Mesangial cell (primary cell): ENCODE measurements around the gene E2F4. TPM values are rescaled to one million over a fixed set of nuclear protein-coding genes. Genes with fewer than 3 reads are reported as not detected.

Experiments used
- total RNA-seq: library from RNA; depleted of rRNA; stranded (reverse); fragments of >200 nt; gene quantifications from 2 replicates; pipeline ENCODE4 v1.2.3, GENCODE V29; 2015

The E2F4 gene, protein sequence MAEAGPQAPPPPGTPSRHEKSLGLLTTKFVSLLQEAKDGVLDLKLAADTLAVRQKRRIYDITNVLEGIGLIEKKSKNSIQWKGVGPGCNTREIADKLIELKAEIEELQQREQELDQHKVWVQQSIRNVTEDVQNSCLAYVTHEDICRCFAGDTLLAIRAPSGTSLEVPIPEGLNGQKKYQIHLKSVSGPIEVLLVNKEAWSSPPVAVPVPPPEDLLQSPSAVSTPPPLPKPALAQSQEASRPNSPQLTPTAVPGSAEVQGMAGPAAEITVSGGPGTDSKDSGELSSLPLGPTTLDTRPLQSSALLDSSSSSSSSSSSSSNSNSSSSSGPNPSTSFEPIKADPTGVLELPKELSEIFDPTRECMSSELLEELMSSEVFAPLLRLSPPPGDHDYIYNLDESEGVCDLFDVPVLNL
- total RNA-seq: 75.2 and 102 TPM in 2 replicates

DNA sequence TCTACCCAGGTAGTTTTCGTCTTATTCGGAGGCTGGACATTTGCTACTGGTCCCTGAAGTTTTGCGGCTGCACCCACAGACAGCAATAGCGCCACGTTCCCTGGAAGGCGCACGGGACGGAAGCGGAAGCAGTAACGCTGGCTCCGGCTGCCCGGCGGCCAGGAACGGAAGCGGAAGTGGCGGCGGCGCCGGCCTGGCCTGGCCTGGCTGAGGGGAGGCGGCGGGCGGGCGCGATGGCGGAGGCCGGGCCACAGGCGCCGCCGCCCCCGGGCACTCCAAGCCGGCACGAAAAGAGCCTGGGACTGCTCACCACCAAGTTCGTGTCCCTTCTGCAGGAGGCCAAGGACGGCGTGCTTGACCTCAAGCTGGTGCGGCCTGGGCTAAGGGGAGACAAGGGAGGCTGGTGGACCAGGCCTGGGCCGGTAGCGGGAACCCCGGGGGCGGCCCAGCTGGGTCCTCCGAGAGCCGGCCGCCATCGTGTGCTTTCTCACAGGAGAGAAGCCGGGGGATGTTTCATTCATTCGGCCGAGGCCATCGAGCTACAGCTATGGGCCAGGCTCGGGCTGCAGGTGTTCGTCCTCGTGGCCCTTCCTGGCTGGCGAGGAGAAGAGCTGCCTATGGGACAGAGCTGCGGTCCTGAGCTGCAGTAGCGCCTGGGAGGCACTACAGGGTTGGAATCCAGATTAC, at the start of gene E2F4:
TSS of gene E2F4 (plus strand) at position 161 of the 687 bp plus-strand sequence. CDS start at position 234, 73 bp downstream.

DNA sequence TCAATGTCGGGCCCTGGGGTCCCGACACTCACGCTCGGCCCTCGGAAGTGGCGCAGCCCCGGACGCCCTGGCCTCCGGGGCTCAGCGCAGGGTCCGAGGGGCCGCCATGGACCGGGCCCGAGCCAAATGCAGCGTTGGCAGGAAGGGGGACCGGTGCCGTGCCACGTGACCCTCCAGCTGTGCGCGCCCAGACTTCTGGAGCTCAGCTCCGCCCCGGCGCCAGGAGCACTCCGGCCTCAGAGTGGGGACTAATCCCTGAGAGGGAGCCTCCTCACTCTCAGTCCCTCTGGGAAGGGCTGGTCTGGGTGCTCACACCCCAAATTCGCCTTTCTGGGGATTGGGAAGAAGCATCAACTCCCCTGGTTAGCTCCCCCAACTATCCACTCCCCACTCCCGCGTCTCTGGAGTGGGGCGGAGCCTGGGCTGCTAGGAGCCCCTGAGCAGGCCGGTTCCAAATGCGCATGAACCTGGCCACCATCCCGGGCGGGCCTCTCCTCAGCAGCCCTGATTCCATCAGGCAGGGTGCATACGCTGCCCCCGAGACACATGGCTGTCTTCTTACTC, 41.0 kb upstream of the E2F4 start, which contains the start of gene B3GNT9:
TSS of gene B3GNT9 (minus strand) at position 166 of the 564 bp plus-strand sequence. CDS start 513 bp downstream, outside the sequence.

DNA sequence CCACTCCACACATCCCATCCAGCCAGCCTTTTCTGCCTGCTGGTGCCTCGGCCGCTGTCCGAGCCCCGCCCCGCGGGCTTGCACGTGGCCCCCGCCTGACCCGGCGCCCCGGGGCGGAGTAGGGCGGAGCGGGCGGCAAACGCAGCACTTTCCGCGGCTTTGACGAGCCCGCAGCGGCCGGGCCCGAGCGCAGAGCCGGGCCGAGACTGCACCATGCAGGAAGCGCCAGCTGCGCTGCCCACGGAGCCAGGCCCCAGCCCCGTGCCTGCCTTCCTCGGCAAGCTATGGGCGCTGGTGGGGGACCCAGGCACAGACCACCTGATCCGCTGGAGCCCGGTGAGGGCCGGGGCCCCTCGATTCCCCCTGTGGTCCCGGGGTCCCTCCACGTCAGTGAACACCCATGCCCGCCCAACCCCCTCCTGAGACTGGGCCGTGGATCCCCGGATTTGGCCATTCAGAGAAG, 27.3 kb upstream of the E2F4 start, which contains the start of gene HSF4:
TSS of gene HSF4 (plus strand) at position 147 of the 463 bp plus-strand sequence. CDS start at position 214, 67 bp downstream.

DNA sequence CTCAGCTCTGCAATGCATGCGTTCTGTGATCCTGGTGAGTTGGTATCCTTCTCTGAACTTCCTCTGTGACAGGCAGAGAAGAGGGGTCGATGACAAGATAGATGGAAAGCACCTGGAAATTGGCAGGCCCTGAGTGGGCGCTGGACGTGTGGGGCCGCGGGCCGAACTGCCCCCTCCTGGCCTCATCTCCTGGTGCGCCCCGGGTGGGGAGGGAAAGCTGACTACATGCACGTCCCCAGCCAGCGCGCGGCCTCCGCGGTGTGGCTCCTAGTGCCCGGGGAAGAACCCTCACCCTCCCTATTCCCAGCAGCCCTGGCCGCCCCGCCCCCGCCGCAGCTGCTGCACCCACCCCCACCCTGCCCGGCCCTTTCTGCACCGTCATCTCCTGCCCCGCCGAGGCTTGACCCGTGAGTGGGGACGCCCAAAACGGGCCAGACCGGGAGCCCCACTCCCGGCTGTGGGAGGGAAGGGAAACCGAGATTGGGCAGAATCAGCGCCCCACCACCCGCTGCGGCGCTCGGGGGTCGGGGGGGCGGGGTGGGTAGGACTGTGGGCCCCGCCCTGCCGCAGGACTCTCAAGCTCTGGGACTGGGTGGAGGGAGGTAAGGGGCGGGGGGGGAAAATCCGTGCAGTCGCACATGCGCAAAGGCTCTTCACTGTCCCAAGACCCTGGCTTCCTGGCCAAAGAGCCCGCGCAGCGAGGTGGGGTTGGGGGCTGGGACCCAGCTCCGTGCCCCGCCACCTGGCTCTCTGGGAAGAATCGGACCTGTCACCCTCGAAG, 21.6 kb upstream of the E2F4 start, which contains the start of gene NOL3:
TSS of gene NOL3 (plus strand) at position 371 of the 781 bp plus-strand sequence.

DNA sequence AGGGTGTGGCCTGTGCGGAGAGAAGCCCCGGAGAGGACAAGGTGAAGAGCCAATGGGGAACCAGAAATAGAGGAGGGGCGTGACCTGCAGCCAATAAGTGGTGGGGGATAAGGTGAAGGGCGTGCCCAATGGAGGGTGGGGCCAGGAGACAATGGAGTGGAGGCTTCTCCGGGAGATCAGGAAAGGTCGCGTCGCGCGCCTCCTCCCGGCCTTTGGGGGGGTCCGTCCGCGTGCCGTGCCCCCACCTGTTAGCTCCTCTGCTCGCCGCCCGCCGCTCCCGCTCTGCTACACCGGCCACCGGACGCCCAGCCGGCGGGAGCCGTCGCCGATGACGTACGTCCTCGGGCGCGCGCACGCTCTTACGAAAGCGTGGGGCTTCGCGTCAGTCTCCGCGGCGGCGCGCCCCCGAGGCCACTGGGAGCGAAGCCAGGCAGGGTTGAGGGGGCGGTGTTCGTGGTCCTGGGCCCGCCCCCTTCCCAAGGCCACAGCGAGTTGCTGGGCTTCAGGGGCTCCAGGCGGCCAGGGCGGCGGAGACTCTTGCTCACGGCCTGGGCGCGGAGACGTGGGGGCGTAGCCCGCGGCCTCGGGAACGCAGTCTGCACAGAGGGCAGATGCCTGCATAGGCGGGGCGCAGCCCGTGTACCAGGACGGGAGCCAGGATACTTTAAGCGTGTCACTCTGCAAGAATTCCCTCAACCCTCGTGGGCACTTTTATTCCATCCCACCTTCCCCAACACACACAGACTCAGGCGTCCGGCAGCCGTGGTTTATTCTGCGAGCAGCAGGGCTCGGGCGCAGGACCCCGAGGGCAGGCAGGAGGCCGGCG, 8.1 kb upstream of the E2F4 start, which contains the start of gene MATCAP1:
TSS of gene MATCAP1 (minus strand) at position 337 of the 826 bp plus-strand sequence. CDS start 3,353 bp downstream, outside the sequence.

DNA sequence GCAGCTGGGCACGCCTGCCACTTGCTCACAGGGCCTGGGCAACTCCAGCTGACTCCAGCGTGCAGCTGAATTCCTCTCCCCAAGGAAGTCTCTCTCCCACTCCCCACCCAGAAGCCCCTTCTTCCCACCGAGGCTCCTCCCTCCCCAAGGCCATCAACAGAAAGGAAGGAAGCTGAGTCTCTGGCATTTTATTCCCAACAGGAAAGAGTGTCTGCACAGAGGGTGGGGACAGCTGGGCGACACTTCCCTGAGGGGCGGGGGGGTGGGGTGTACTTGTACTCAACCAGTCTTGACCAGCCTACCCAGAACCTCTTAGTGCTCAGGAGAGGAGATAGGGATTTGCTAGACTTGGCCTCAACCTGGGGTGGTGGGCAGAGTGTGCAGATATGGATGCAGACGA, 1.9 kb upstream of the E2F4 start, which contains the start of gene EXOC3L1:
TSS of gene EXOC3L1 (minus strand) at position 96 of the 400 bp plus-strand sequence. CDS start 460 bp downstream, outside the sequence.

DNA sequence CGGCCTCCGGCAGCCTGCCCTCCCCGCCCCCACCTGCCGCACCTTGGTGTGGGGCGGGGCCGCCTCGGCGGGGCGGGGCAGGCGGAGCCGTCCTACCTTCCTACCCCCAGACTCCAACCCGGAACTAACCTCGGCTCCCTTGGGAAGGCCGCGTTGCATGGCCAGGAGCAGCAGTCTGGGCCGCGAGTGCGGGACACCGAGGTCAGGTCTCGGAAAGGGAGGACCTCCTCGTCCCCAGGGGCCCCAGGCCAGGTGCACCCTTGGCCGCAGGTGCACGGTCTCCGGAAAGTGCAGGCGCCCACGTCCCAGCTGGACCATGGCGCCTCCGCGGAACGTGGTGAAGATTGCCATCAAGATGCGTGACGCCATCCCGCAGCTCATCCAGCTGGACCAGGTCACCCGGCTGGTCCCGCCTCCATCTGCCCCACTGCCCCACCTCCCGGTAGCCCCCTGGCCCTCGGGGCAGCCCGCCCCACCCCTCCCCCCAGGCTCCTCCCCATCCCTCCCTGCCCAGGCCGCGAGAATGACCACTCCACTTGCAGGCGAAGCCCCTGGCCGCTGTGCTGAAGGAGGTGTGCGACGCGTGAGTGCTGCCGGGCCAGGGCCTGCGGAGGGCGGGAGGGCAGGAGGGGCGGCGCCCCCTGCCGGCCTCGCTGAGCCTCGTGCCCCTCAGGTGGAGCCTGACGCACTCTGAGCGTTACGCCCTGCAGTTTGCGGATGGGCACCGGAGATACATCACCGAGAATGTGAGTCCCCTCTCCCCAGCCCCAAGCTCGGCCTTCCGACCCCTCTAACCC, 7.3 kb downstream of the E2F4 start, which contains the start of gene ELMO3:
TSS of gene ELMO3 (plus strand) at position 121 of the 797 bp plus-strand sequence. CDS start at position 317, 196 bp downstream.

DNA sequence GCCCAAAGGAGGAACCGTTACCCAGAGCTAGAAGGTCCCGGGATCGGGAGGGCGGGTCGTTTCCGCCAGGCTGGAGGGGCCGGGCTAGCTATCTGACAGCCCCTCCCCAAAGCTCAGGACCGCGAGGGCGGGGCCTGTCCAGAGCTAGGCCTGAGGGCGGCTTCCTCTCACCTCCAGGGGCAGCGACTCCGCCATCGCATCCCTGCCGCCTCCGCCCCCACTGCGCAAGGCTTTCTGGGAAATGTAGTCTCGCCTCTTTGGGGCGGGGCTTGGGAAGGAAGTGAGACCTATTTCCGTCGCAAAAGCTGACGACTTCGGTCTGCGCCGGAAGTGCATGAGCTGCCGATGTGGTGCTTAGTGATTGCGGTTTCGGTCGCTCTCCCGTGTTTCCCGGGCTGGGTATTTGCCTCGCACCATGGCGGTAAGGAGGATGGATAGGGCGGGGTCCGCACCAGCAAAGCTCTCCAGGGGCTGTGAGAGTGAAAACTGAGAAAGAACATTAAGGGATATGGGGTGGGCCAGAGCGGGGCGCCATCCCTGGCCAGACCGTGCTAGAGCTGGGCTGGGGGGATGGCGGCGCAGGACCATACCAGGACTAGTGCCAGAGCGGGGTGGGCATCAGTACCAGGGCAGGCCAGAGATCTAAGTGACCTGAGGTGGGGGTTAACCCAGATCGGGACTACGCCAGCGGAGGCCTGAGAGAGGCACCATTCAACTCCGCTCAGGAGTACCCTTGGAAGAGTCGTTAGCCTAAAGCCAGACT, 35.0 kb downstream of the E2F4 start, which contains the start of gene TMEM208:
TSS of gene TMEM208 (plus strand) at position 327 of the 763 bp plus-strand sequence. CDS start at position 416, 89 bp downstream.

DNA sequence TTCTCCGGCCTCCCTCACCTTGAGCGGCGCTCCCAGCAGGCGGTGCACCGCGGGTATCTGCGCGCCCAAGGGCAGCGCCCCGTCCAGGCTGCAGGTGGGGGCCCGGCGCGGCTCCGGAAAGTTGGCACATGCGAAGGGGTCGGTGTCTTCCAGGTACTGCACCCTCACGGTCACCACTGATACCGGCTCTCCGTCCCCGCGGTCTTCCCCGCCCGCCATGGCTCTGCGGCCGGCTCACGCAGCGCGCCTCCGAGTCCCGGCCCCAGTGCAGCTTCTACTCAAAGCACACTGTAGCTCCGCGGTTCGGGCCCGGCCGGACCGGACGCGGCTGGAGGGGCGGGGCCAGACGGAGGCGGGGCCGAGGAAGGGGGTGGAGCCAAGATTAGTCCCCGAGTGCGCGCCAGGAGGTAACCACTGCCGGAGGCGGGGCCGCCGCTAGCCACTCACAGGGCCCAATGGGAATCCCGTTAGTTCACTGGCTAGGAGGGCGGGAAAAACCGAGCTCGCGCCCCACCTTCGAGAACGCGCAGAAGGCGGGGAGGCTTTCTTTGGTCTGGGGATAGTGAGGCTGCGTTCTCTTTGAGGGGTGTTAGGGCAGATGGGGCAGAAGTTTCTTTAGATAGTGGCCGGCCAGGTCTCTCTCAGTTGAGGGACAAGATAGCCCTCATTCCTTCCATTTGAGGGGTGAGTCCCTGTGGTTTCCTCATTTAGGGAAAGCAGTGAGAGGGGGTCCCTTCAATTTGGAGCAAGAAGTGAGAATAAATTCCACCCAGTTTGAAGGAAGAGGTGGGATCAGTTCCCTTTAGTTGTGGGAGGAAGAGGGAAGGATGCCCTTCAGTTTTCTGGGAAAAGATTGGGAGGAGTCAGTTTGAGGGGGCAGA, 55.5 kb downstream of the E2F4 start, which contains the start of gene FHOD1:
TSS of gene FHOD1 (minus strand) at position 290 of the 881 bp plus-strand sequence. CDS start at position 219, 71 bp downstream.

Other genes with a start within 250 kb of the E2F4 start
- gene CES3, start 230.9 kb upstream of the E2F4 start, total RNA-seq: under 0.01 and 0.38 TPM in 2 replicates
- gene CES4A, start 203.6 kb upstream of the E2F4 start, total RNA-seq: 0.98 and 2.4 TPM in 2 replicates
- gene CBFB, start 163.0 kb upstream of the E2F4 start, total RNA-seq: 27.5 and 70.4 TPM in 2 replicates
- 12.4 and 17.3 TPM in 2 replicates for gene PHAF1, start 82.2 kb upstream of the E2F4 start, total RNA-seq
- 5.7 and 13.3 TPM in 2 replicates for gene B3GNT9, start 41.2 kb upstream of the E2F4 start, total RNA-seq
- 14.7 and 21.8 TPM in 2 replicates for gene TRADD, start 32.2 kb upstream of the E2F4 start, total RNA-seq
- 5.7 and 18.8 TPM in 2 replicates for gene FBXL8, start 32.2 kb upstream of the E2F4 start, total RNA-seq
- gene HSF4, start 27.4 kb upstream of the E2F4 start, total RNA-seq: 0.65 and 10.3 TPM in 2 replicates
- 27.7 and 30.3 TPM in 2 replicates for gene NOL3, start 21.6 kb upstream of the E2F4 start, total RNA-seq
- 6.2 and 16.0 TPM in 2 replicates for gene MATCAP1, start 8.2 kb upstream of the E2F4 start, total RNA-seq
- gene EXOC3L1, start 2.0 kb upstream of the E2F4 start, total RNA-seq: 0.13 TPM in 1 of 2 replicates, not detected in the other
- 0.49 and 2.3 TPM in 2 replicates for gene ELMO3, start 7.0 kb downstream of the E2F4 start, total RNA-seq
- 44.3 and 45.6 TPM in 2 replicates for gene TMEM208, start 35.0 kb downstream of the E2F4 start, total RNA-seq
- gene FHOD1, start 55.3 kb downstream of the E2F4 start, total RNA-seq: 22.2 and 29.8 TPM in 2 replicates
- 0.33 and 0.51 TPM in 2 replicates for gene SLC9A5, start 56.8 kb downstream of the E2F4 start, total RNA-seq
- gene PLEKHG4, start 87.4 kb downstream of the E2F4 start, total RNA-seq: 8.8 and 16.4 TPM in 2 replicates
- 0.16 and 0.38 TPM in 2 replicates for gene KCTD19, start 134.6 kb downstream of the E2F4 start, total RNA-seq
- 0.16 TPM in 1 of 2 replicates, not detected in the other for gene LRRC36, start 134.7 kb downstream of the E2F4 start, total RNA-seq
- gene TPPP3, start 201.3 kb downstream of the E2F4 start, total RNA-seq: 2.0 and 2.9 TPM in 2 replicates
- gene ZDHHC1, start 224.3 kb downstream of the E2F4 start, total RNA-seq: 3.6 and 9.6 TPM in 2 replicates
- 0.38 and 0.98 TPM in 2 replicates for gene HSD11B2, start 239.0 kb downstream of the E2F4 start, total RNA-seq